Left lung (tissue), 10 donors: ENCODE measurements around the gene DLG5. TPM values are rescaled to one million over a fixed set of nuclear protein-coding genes. Genes with fewer than 3 reads are reported as not detected.

Source experiments
- ATAC-seq: fragments of 200-7000 bp; cut with Tn5 transposase; one replicate; pipeline ENCODE4 v1.9.1; 2020; ENCODE audit warnings: moderate library complexity
- DNase-seq, 4 donors: peaks; one replicate each; pipeline ENCODE4 v3.0.0-alpha.2; 2013 to 2020
- H3K27ac ChIP-seq, 2 donors: fragments of 200-600 bp; sonication (generic) in 1 of 2; one replicate each; pipeline versions ENCODE4 v1.5.0 to v1.8.0; 2020 to 2021
- H3K27me3 ChIP-seq, 2 donors: fragments of 200-600 bp; sonication (generic) in 1 of 2; one replicate each; pipeline versions ENCODE4 v1.5.0 to v1.8.0; 2020 to 2021
- H3K36me3 ChIP-seq, 2 donors: fragments of 200-600 bp; sonication (generic) in 1 of 2; one replicate each; pipeline versions ENCODE4 v1.5.0 to v1.8.0; 2020 to 2021
- H3K4me1 ChIP-seq, 2 donors: fragments of 200-600 bp; one replicate each; pipeline ENCODE4 v1.8.0; 2021
- H3K4me3 ChIP-seq, 2 donors: fragments of 200-600 bp; sonication (generic) in 1 of 2; one replicate each; pipeline versions ENCODE4 v1.5.0 to v1.8.0; 2020 to 2021; ENCODE audit warnings: mild to moderate bottlenecking in 1 of 2
- H3K9me3 ChIP-seq, 2 donors: fragments of 200-600 bp; sonication (generic) in 1 of 2; one replicate each; pipeline versions ENCODE4 v1.5.0 to v1.8.0; 2020 to 2021
- CTCF ChIP-seq, 2 donors: fragments of 200-600 bp; sonication (generic) in 1 of 2; IDR thresholded peaks; one replicate each; pipeline versions ENCODE4 v1.5.0 to v1.8.0; 2021; ENCODE audit warnings: antibody characterized with exemption in 2 of 2
- intact Hi-C, 2 donors: fragments of 100-400 bp; cut with DNase I; formaldehyde crosslinking; loops; one replicate each; pipeline versions ENCODE4 v1.11.2 to v1.14.2; 2022
- polyA plus RNA-seq, 6 donors: library from polyadenylated mRNA; unstranded; fragments of 120-200 nt; gene quantifications; one replicate each; pipeline ENCODE4 v1.2.1, GENCODE V29; 2013; ENCODE audit not compliant: insufficient read length in 6 of 6
- total RNA-seq, 2 donors: library from RNA; stranded (reverse); fragmentation: NEBNext Ultra II Directional; extraction: Animal tissue kit (Norgen Biotek cat#: 25700); gene quantifications; one replicate each; pipeline ENCODE4 v1.2.1, GENCODE V29; 2021
- donor health status: DM: no; HTN: yes; CAD: no.
- donor health status: DM: no; HTN: no; CAD: no.

Gene DLG5
- total and polyA plus RNA-seq, 8 donors = 17.0 to 53.4 (median 49.0) TPM

- no peak overlapping the region for H3K27ac ChIP-seq
- peaks cover 7 to 17% of the 10 kb centered on the region in 2 donors for H3K4me1 ChIP-seq
- no peak for TF ChIP-seq CTCF (IDR thresholded peaks at IDR 0.05)
- no peak overlapping the region for H3K4me3 ChIP-seq
- ATAC-seq (no peak), DNase-seq (no peak)
- no peaks in the 10 kb centered on the region for H3K9me3 ChIP-seq
- no peaks in the 10 kb centered on the region for H3K36me3 ChIP-seq
- intact Hi-C loops = no loop called here
- H3K27me3 ChIP-seq = peaks cover 0 to 25% of the 10 kb centered on the region in 2 donors
Measured at GRCh38 chr10:77922055-77922454, 4.5 kb downstream of the DLG5 start.

DNA sequence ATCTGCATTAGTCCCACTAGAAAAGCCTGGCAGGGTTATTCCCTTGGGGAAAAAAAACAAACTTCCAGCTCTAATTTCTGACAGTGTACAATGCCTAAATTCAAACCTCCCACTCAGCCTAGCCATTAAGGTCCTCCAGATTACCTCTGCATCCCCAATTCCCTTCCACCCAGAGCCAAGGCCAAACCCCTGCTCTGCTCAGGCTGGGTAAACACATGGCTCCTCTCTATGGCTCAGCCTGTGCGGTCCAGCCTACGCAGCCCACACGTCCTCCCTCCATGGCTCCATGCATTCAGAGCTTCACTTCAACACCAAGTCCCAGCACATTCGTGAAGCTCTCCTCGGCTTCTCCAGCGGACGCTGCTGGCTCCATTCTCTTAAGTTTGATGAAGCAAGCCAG, 5.2 kb downstream of the DLG5 start:
- TF ChIP-seq CTCF (IDR thresholded peaks at IDR 0.05) = no peak
- Histone ChIP-seq H3K9me3 (no peaks in the 10 kb centered on the region), H3K4me3 (no peak overlapping the region), H3K27me3 (peaks cover 0 to 19% of the 10 kb centered on the region in 2 donors), H3K4me1 (peaks cover 7 to 15% of the 10 kb centered on the region in 2 donors), H3K36me3 (no peaks in the 10 kb centered on the region), H3K27ac (no peak overlapping the region)
- DNase-seq (no peak), ATAC-seq (no peak)
- intact Hi-C loops = no loop called here

DNA sequence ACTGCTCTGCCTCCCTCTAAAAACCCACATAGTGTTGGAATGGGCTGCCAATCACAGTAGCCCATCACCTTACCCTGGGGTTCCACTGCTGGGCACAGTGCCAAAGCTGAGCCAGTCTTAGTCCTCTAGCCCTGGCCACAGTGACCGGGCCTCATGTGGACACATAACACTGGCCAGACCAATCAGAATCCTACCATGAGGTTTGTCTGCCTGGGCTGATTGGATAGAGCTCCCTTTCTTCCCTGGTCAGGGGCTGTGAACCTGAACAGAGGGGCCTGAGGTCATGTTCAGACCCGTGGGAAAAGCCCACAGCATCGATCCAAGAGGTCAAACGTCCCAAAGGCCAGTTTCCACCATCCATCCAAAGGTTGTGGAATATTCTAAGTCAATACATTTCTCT, 6.1 kb downstream of the DLG5 start:
- no peaks in the 10 kb centered on the region for H3K9me3 ChIP-seq
- H3K27me3 ChIP-seq = peaks cover 0 to 10% of the 10 kb centered on the region in 2 donors
- TF ChIP-seq CTCF (IDR thresholded peaks at IDR 0.05) = no peak
- H3K4me1 ChIP-seq = peaks cover 7 to 8% of the 10 kb centered on the region in 2 donors
- intact Hi-C loops = no loop called here
- no peak overlapping the region for H3K27ac ChIP-seq
- H3K36me3 ChIP-seq = no peaks in the 10 kb centered on the region
- no peak overlapping the region for H3K4me3 ChIP-seq
- ATAC-seq (no peak), DNase-seq (no peak)

DNA sequence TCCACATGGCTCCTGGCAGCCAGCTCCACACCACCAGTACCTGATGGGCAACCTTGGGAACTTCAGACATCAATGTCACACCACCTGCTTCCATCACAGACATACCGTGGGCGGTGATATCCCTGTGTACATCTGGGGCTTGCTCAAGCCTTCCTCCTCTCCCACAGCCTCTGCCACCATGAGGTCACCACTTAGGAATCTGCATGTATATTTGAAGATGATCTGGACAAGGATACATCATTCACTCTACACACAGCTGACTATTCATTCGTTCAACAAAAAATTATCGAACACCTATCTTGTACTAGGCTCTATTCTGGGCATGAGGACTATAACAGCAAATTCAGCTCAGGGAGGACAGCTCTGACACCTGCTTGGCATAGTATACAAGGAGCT, 6.8 kb downstream of the DLG5 start:
- no peak for TF ChIP-seq CTCF (IDR thresholded peaks at IDR 0.05)
- ATAC-seq (peak; percentile 53), DNase-seq (no peak)
- no peak overlapping the region for H3K4me3 ChIP-seq
- no peak overlapping the region for H3K27ac ChIP-seq
- peaks cover 0 to 3% of the 10 kb centered on the region in 2 donors for H3K27me3 ChIP-seq
- intact Hi-C loops = no loop called here
- no peaks in the 10 kb centered on the region for H3K9me3 ChIP-seq
- no peaks in the 10 kb centered on the region for H3K36me3 ChIP-seq
- H3K4me1 ChIP-seq = peaks cover under 1 to 2% of the 10 kb centered on the region in 2 donors

DNA sequence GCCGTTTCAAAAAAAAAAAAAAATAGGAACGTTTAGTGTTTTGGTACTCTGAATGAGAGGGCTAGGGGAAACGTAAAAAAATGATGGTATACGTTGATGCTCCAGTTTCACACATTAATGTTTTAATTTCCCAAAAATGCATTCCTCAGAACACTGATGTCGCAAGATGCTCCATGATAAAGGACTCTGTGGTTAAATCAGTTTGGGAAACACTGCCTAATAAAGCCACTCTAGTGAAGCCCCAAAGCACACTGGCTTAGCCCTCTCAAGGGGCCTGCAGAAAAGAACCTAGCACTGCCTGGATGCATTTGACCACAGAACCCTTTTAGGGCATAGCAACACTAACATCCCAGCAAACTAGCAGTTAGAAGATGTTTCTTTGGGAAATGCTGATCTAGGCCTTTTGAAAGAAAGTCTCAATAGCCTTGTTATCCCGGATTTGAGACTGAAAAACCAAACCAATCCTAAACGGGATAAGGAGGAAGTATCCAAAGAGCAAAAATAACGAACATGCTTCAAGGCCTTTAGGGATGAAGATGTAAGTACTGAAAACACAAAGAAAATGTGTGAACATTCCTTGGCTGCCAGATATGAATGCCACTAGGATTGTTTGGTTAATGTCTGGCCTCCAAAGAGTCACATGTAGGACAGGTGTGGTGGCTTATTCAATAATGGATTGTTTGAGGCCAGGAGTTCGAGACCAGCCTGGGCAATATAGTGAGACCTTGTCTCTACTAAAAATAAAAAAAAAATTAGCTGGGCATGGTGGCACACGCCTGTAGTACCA, 11.0 kb downstream of the DLG5 start:
- H3K9me3 ChIP-seq = no peaks in the 10 kb centered on the region
- ATAC-seq (no peak), DNase-seq (no peak)
- H3K4me1 ChIP-seq = no peaks in the 10 kb centered on the region
- H3K36me3 ChIP-seq = no peaks in the 10 kb centered on the region
- intact Hi-C loops = no loop called here
- no peaks in the 10 kb centered on the region for H3K27me3 ChIP-seq
- H3K4me3 ChIP-seq = no peak overlapping the region
- no peak overlapping the region for H3K27ac ChIP-seq
- TF ChIP-seq CTCF (IDR thresholded peaks at IDR 0.05) = no peak
